HL-60 (cell line): ENCODE results near the gene WDR38.

Experiments
- DNase-seq, 2 experiments: peaks; one replicate each; pipeline ENCODE4 v3.0.0-alpha.2; 2010 to 2020; ENCODE audit warnings: low read depth in 1 of 2, low spot score in 1 of 2
- H3K27ac ChIP-seq: fragments of 250-450 bp; sonication (Bioruptor Pico); replicated peaks from 2 replicates; pipeline ENCODE4 v1.5.1; 2020; ENCODE audit warnings: mild to moderate bottlenecking, moderate library complexity
- H3K27me3 ChIP-seq: fragments of 250-450 bp; sonication (Bioruptor Pico); 2 replicates; pipeline ENCODE4 v1.5.1; 2021; ENCODE audit warnings: mild to moderate bottlenecking, moderate library complexity; ENCODE audit not compliant: insufficient read depth, poor library complexity, severe bottlenecking
- H3K4me3 ChIP-seq: replicated peaks from 2 replicates; pipeline ENCODE4 v1.5.1; 2011; ENCODE audit warnings: mild to moderate bottlenecking, control low read depth, low read length; ENCODE audit not compliant: insufficient read depth
- GABPA ChIP-seq: IDR thresholded peaks from 2 replicates; pipeline ENCODE4 v1.6.1; 2012; ENCODE audit warnings: low read depth
- POLR2AphosphoS5 ChIP-seq: IDR thresholded peaks from 2 replicates; pipeline ENCODE4 v1.6.1; 2012; ENCODE audit warnings: low read depth
- SPI1 ChIP-seq: IDR thresholded peaks from 2 replicates; pipeline ENCODE4 v1.6.1; 2012; ENCODE audit warnings: low read depth, mild to moderate bottlenecking, borderline replicate concordance
- TF ChIP-seq, protein P1 (sequence below): IDR thresholded peaks from 2 replicates; pipeline ENCODE4 v1.6.1; 2012; ENCODE audit warnings: low read depth; ENCODE audit not compliant: insufficient replicate concordance
- TF ChIP-seq, protein P2 (sequence below): IDR thresholded peaks from one replicate; pipeline ENCODE4 v1.5.1; 2011; ENCODE audit warnings: low read length, control low read depth, inconsistent platforms; ENCODE audit not compliant: insufficient read depth

Gene WDR38

DNA sequence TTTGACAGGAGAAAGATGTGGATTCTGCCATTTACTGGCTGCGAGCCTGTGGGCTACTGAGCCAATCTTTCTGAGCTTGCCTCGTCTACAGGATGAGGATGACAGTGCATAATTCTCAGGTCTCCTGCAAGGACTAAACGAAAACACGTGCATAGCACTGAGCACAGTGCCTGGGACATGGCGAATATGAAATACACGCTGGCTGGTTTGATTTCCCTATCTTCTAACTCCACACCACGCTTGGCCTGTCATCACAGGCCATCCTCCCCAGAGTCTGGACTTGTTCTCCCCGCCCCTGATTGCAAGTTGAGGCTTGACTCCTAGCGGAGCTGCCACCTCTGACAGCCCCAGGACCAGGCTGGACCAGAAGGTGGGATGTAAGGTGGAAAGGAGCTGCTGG, 46.6 kb downstream of the WDR38 start:
- DNase-seq, result no peak

DNA sequence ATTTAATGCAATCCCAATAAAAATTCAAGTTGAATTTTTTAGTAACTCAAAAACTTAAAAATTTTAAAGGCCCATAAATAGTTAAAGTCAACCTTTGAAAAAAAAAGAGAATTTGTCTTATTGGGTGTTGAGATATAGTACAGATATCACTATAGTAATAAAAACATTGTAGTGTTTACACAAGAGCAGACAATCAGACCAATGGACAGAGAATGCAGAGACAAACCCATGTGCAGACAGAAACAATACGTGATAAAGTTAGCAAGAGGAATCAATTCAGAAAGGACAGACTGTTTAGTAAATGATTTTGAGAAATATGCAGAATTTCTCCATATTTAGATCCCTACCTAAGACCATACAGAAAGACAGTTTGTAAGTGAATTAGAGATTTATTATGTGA, 53.7 kb downstream of the WDR38 start:
- DNase-seq, result no peak
- Histone ChIP-seq H3K27me3 (no peaks in the 10 kb centered on the region), H3K27ac (no peak overlapping the region), H3K4me3 (no peak overlapping the region)
- TF ChIP-seq SPI1 (no peak), GABPA (no peak), POLR2AphosphoS5 (no peak)
- TF ChIP-seq, protein P1, sequence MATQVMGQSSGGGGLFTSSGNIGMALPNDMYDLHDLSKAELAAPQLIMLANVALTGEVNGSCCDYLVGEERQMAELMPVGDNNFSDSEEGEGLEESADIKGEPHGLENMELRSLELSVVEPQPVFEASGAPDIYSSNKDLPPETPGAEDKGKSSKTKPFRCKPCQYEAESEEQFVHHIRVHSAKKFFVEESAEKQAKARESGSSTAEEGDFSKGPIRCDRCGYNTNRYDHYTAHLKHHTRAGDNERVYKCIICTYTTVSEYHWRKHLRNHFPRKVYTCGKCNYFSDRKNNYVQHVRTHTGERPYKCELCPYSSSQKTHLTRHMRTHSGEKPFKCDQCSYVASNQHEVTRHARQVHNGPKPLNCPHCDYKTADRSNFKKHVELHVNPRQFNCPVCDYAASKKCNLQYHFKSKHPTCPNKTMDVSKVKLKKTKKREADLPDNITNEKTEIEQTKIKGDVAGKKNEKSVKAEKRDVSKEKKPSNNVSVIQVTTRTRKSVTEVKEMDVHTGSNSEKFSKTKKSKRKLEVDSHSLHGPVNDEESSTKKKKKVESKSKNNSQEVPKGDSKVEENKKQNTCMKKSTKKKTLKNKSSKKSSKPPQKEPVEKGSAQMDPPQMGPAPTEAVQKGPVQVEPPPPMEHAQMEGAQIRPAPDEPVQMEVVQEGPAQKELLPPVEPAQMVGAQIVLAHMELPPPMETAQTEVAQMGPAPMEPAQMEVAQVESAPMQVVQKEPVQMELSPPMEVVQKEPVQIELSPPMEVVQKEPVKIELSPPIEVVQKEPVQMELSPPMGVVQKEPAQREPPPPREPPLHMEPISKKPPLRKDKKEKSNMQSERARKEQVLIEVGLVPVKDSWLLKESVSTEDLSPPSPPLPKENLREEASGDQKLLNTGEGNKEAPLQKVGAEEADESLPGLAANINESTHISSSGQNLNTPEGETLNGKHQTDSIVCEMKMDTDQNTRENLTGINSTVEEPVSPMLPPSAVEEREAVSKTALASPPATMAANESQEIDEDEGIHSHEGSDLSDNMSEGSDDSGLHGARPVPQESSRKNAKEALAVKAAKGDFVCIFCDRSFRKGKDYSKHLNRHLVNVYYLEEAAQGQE, result no peak
- TF ChIP-seq, protein P2, sequence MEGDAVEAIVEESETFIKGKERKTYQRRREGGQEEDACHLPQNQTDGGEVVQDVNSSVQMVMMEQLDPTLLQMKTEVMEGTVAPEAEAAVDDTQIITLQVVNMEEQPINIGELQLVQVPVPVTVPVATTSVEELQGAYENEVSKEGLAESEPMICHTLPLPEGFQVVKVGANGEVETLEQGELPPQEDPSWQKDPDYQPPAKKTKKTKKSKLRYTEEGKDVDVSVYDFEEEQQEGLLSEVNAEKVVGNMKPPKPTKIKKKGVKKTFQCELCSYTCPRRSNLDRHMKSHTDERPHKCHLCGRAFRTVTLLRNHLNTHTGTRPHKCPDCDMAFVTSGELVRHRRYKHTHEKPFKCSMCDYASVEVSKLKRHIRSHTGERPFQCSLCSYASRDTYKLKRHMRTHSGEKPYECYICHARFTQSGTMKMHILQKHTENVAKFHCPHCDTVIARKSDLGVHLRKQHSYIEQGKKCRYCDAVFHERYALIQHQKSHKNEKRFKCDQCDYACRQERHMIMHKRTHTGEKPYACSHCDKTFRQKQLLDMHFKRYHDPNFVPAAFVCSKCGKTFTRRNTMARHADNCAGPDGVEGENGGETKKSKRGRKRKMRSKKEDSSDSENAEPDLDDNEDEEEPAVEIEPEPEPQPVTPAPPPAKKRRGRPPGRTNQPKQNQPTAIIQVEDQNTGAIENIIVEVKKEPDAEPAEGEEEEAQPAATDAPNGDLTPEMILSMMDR, result no peak

More for the DNA sequence above, 46.6 kb downstream of the WDR38 start:
- TF ChIP-seq POLR2AphosphoS5 (no peak), SPI1 (no peak)
- TF ChIP-seq, protein P1, result no peak
- TF ChIP-seq, protein P2, result no peak
- Histone ChIP-seq H3K27me3 (no peaks in the 10 kb centered on the region), H3K4me3 (no peak overlapping the region), H3K27ac (no peak overlapping the region)
